ENCODE data around the gene RTN4. TPM values are rescaled to one million over a fixed set of nuclear protein-coding genes. Genes with fewer than 3 reads are reported as not detected.

RTN4 gene
- total RNA-seq, 1 donor: 355 TPM

DNA sequence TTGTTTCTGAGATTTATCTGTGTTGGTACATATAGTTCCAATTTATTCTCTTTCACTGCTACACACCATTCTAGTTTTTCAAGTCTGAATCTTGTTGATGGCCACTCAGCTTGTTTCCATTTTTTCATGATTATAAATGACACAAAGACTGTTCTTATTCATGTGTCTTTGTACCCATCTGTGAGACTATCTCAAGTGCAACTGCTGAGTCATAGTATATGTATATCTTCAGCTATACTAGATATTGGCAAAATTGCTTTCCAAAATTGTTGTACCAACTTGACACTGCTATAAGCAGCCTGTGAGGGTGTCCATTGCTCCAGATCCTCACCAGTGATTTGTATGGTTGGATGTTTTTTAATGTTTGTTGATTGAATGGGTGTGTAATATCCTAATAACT is 37.2 kb upstream of the RTN4 start:
- Histone ChIP-seq H3K36me3 (ENCODE audit: insufficient read depth, low read length) (no peaks in the 10 kb centered on the region), H3K4me1 (ENCODE audit: insufficient read depth, low read length) (no peaks in the 10 kb centered on the region), H2AFZ (ENCODE audit: low read length) (no peak overlapping the region), H3K27ac (ENCODE audit: low read depth, low read length) (no peak overlapping the region), H3K9me3 (ENCODE audit: low read depth, low read length) (no peaks in the 10 kb centered on the region), H4K20me1 (ENCODE audit: insufficient read depth, low read length) (no peaks in the 10 kb centered on the region), H3K4me3 (ENCODE audit: insufficient read depth, low read length) (no peak overlapping the region), H3K4me2 (ENCODE audit: insufficient read depth, low read length) (no peak overlapping the region), H3K27me3 (ENCODE audit: insufficient read depth, low read length) (no peaks in the 10 kb centered on the region), H3K79me2 (ENCODE audit: insufficient read depth, low read length) (no peaks in the 10 kb centered on the region)
- TF ChIP-seq CTCF (IDR thresholded peaks at IDR 0.05; ENCODE audit: extremely low read depth, low read depth, low read length): no peak
- no peak for DNase-seq (ENCODE audit: insufficient read length, low spot score, missing footprints)

GRCh38 chr2:55085113-55086040 is 35.1 kb upstream of the RTN4 start:
- H2AFZ ChIP-seq (ENCODE audit: low read length): no peak overlapping the region

DNA sequence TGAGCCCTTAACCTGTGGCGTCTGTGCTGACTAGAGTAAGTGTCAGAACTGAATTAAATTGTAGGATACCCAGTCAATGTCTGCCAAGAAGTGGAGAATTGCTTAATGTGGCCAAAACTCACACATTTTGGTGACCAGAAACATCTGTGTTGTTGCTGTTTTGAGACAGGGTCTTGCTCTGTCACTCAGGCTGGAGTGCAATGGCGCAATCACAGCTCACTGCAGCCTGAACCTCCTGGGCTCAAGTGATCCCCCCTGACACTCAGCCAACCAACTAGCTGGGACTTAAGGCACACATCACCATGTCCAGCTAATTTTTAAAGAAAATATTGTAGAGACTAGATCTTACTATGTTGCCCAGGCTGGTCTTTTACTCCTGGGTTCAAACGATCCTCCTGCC is 34.4 kb upstream of the RTN4 start:
- no peak overlapping the region for H3K4me2 ChIP-seq (ENCODE audit: insufficient read depth, low read length)
- no peaks in the 10 kb centered on the region for H3K36me3 ChIP-seq (ENCODE audit: insufficient read depth, low read length)
- no peaks in the 10 kb centered on the region for H3K9me3 ChIP-seq (ENCODE audit: low read depth, low read length)
- H3K4me3 ChIP-seq (ENCODE audit: insufficient read depth, low read length): no peak overlapping the region
- H3K27me3 ChIP-seq (ENCODE audit: insufficient read depth, low read length): no peaks in the 10 kb centered on the region
- no peak overlapping the region for H2AFZ ChIP-seq (ENCODE audit: low read length)
- no peaks in the 10 kb centered on the region for H4K20me1 ChIP-seq (ENCODE audit: insufficient read depth, low read length)
- no peak for DNase-seq (ENCODE audit: insufficient read length, low spot score, missing footprints)
- no peaks in the 10 kb centered on the region for H3K4me1 ChIP-seq (ENCODE audit: insufficient read depth, low read length)
- no peak overlapping the region for H3K27ac ChIP-seq (ENCODE audit: low read depth, low read length)
- no peak for TF ChIP-seq CTCF (IDR thresholded peaks at IDR 0.05; ENCODE audit: extremely low read depth, low read depth, low read length)
- H3K79me2 ChIP-seq (ENCODE audit: insufficient read depth, low read length): no peaks in the 10 kb centered on the region

More at GRCh38 chr2:55085113-55086040, 35.1 kb upstream of the RTN4 start:
- H3K27ac ChIP-seq (ENCODE audit: low read depth, low read length): no peak overlapping the region
- H3K9me3 ChIP-seq (ENCODE audit: low read depth, low read length): no peaks in the 10 kb centered on the region
- H3K4me2 ChIP-seq (ENCODE audit: insufficient read depth, low read length): no peak overlapping the region
- H3K79me2 ChIP-seq (ENCODE audit: insufficient read depth, low read length): no peaks in the 10 kb centered on the region
- no peaks in the 10 kb centered on the region for H3K27me3 ChIP-seq (ENCODE audit: insufficient read depth, low read length)
- no peaks in the 10 kb centered on the region for H4K20me1 ChIP-seq (ENCODE audit: insufficient read depth, low read length)
- no peak overlapping the region for H3K4me3 ChIP-seq (ENCODE audit: insufficient read depth, low read length)
- no peaks in the 10 kb centered on the region for H3K36me3 ChIP-seq (ENCODE audit: insufficient read depth, low read length)
- TF ChIP-seq CTCF (IDR thresholded peaks at IDR 0.05; ENCODE audit: extremely low read depth, low read depth, low read length): no peak
- DNase-seq (ENCODE audit: insufficient read length, low spot score, missing footprints): no peak
- no peaks in the 10 kb centered on the region for H3K4me1 ChIP-seq (ENCODE audit: insufficient read depth, low read length)

GRCh38 chr2:55080204-55080738 is 30.0 kb upstream of the RTN4 start:
- no peak for DNase-seq (ENCODE audit: insufficient read length, low spot score, missing footprints)

More at GRCh38 chr2:55080204-55080738, 30.0 kb upstream of the RTN4 start:
- Histone ChIP-seq H3K9me3 (ENCODE audit: low read depth, low read length) (no peaks in the 10 kb centered on the region), H3K27ac (ENCODE audit: low read depth, low read length) (no peak overlapping the region), H3K4me3 (ENCODE audit: insufficient read depth, low read length) (no peak overlapping the region), H2AFZ (ENCODE audit: low read length) (no peak overlapping the region), H3K4me1 (ENCODE audit: insufficient read depth, low read length) (no peaks in the 10 kb centered on the region), H3K4me2 (ENCODE audit: insufficient read depth, low read length) (no peak overlapping the region), H4K20me1 (ENCODE audit: insufficient read depth, low read length) (no peaks in the 10 kb centered on the region), H3K36me3 (ENCODE audit: insufficient read depth, low read length) (no peaks in the 10 kb centered on the region), H3K79me2 (ENCODE audit: insufficient read depth, low read length) (no peaks in the 10 kb centered on the region), H3K27me3 (ENCODE audit: insufficient read depth, low read length) (no peaks in the 10 kb centered on the region)
- no peak for TF ChIP-seq CTCF (IDR thresholded peaks at IDR 0.05; ENCODE audit: extremely low read depth, low read depth, low read length)

Data from osteoblast (primary cell).